HepG2 (cell line): Measurements from ENCODE around the gene PLD4. TPM values are rescaled to one million over a fixed set of nuclear protein-coding genes. Genes with fewer than 3 reads are reported as not detected.

Source experiments
- ATAC-seq: fragments of 200-7000 bp; cut with Tn5 transposase; 3 replicates; pipeline ENCODE4 v1.9.1; 2020; ENCODE audit warnings: mild to moderate bottlenecking, moderate library complexity
- BruUV-seq: library from RNA; stranded (reverse); fragments of 400-500 nt; replicated peaks from 2 replicates; lab custom pipeline; 2021; lab: Mats Ljungman, UMichigan
- CTCF ChIA-PET: fragments of 300-600 bp; formaldehyde crosslinking; extraction: SDS; loops from one replicate; lab custom pipeline; 2021; ENCODE audit warnings: low total read pairs, inconsistent platforms, low intra/inter-chr PET ratio; lab: Yijun Ruan, JAX
- POLR2A ChIA-PET: fragments of 350-600 bp; sonication (Branson Sonifier 250); formaldehyde crosslinking; loops from one replicate; lab custom pipeline; 2020; ENCODE audit warnings: antibody characterized with exemption, inconsistent platforms; lab: Yijun Ruan, JAX
- DNase-seq: peaks from one replicate; pipeline ENCODE4 v3.0.0-alpha.2; 2015; ENCODE audit warnings: low spot score
- FAIRE-seq: peaks from 3 replicates; lab custom pipeline; 2011; peaks lifted over from hg19 to GRCh38; lab: Jason Lieb, UNC
- H2AFZ ChIP-seq: one replicate; pipeline ENCODE4 v1.6.1; 2011; ENCODE audit warnings: low read length, inconsistent platforms
- H3K27ac ChIP-seq: fragments of 300-600 bp; 3 replicates; pipeline ENCODE4 v1.8.0; 2011; ENCODE audit warnings: mixed run types, mild to moderate bottlenecking, mixed read lengths, low read length, inconsistent platforms; ENCODE audit not compliant: insufficient read depth; ENCODE audit errors: extremely low read length
- H3K27me3 ChIP-seq, 2 experiments: fragments of 200-600 bp in 1 of 2; 2 replicates in 1 of 2; 3 replicates in 1 of 2; pipeline versions ENCODE4 v1.6.0 to v1.8.0; 2011; ENCODE audit warnings: low read length in 2 of 2, mild to moderate bottlenecking in 2 of 2, moderate library complexity in 2 of 2, inconsistent platforms in 1 of 2; ENCODE audit not compliant: insufficient read depth in 2 of 2, control insufficient read depth in 1 of 2
- H3K36me3 ChIP-seq, 2 experiments: fragments of 200-600 bp in 1 of 2; replicated peaks in 1 of 2; 2 replicates in 1 of 2; 3 replicates in 1 of 2; pipeline versions ENCODE4 v1.5.1 to v1.8.0; 2011; ENCODE audit warnings: low read length in 2 of 2, inconsistent platforms in 1 of 2; ENCODE audit not compliant: insufficient read depth in 2 of 2, control insufficient read depth in 1 of 2
- H3K4me1 ChIP-seq: 2 replicates; pipeline ENCODE4 v1.5.1; 2012; ENCODE audit warnings: low read length, inconsistent platforms; ENCODE audit not compliant: insufficient read depth
- H3K4me2 ChIP-seq: 2 replicates; pipeline ENCODE4 v1.6.0; 2011; ENCODE audit warnings: low read depth, low read length, inconsistent platforms
- H3K4me3 ChIP-seq, 3 experiments: fragments of 200-600 bp in 1 of 3; sonication (generic), shearing (Covaris generic) in 1 of 3; replicated peaks in 1 of 3; 2 replicates each; pipeline ENCODE4 v1.5.1; 2011 to 2016; ENCODE audit warnings: low read length in 3 of 3, inconsistent platforms in 2 of 3, low read depth in 2 of 3, mild to moderate bottlenecking in 2 of 3, control low read depth in 1 of 3, mixed read lengths in 1 of 3; ENCODE audit not compliant: insufficient read depth in 1 of 3
- H3K79me2 ChIP-seq: one replicate; pipeline ENCODE4 v1.6.1; 2011; ENCODE audit warnings: low read length, inconsistent platforms; ENCODE audit not compliant: insufficient read depth
- H3K9ac ChIP-seq: 2 replicates; pipeline ENCODE4 v1.6.0; 2011; ENCODE audit warnings: mild to moderate bottlenecking, low read depth, low read length, inconsistent platforms; ENCODE audit not compliant: insufficient read depth
- H3K9me3 ChIP-seq: 2 replicates; pipeline ENCODE4 v1.5.1; 2012; ENCODE audit warnings: mild to moderate bottlenecking, low read length
- H4K20me1 ChIP-seq: 2 replicates; pipeline ENCODE4 v1.6.0; 2011; ENCODE audit warnings: inconsistent platforms, mild to moderate bottlenecking, low read length, moderate library complexity; ENCODE audit not compliant: insufficient read depth
- HNRNPL ChIP-seq: fragments of 200-400 bp; formaldehyde crosslinking; IDR thresholded peaks from 2 replicates; pipeline ENCODE4 v1.6.1; 2017; ENCODE audit warnings: mild to moderate bottlenecking, low read depth, low read length
- TAF1 ChIP-seq: sonication (generic); formaldehyde crosslinking; IDR thresholded peaks from 2 replicates; pipeline ENCODE4 v1.4.0; 2020; ENCODE audit warnings: missing genetic modification reagents
- TBX2 ChIP-seq: sonication (generic); formaldehyde crosslinking; IDR thresholded peaks from 2 replicates; pipeline ENCODE4 v1.5.0; 2020; ENCODE audit warnings: missing genetic modification reagents, mild to moderate bottlenecking, borderline replicate concordance
- THAP9 ChIP-seq: sonication (generic); formaldehyde crosslinking; IDR thresholded peaks from 2 replicates; pipeline ENCODE4; 2020; ENCODE audit warnings: missing genetic modification reagents, mild to moderate bottlenecking, borderline replicate concordance
- ZFX ChIP-seq: sonication (generic); formaldehyde crosslinking; IDR thresholded peaks from 2 replicates; pipeline ENCODE4 v1.4.0; 2020; ENCODE audit warnings: mild to moderate bottlenecking, low read depth, missing genetic modification reagents, moderate library complexity
- ZNF609 ChIP-seq: sonication (generic); formaldehyde crosslinking; IDR thresholded peaks from 2 replicates; pipeline ENCODE4 v1.4.0; 2020; ENCODE audit warnings: mild to moderate bottlenecking, missing genetic modification reagents, borderline replicate concordance
- WGBS: methylation state at CpG from one replicate; pipeline ENCODE4 v1.1.6; 2017; ENCODE audit warnings: low lambda C conversion rate; 5-methylcytosine and 5-hydroxymethylcytosine counted together
- in situ Hi-C: cut with HindIII; loops from 2 replicates; pipeline ENCODE4 v1.10.0; 2017; ENCODE audit warnings: low pct_unique_long_range_greater_than_20kb; ENCODE audit not compliant: extremely low pct_ligation_motif_present
- intact Hi-C: fragments of 100-400 bp; cut with micrococcal nuclease; formaldehyde crosslinking; loops from one replicate; pipeline ENCODE4 v1.10.0; 2022; ENCODE audit not compliant: unreplicated experiment
- polyA plus RNA-seq, 8 experiments: library from polyadenylated mRNA; depleted of rRNA in 3 of 8; stranded (reverse) in 7 of 8; unstranded in 1 of 8; fragments of >200 nt; fragmentation: Illumina TruSeq in 4 of 8; extraction: Trizol in 4 of 8; gene quantifications; 2 replicates each; pipeline versions ENCODE4 v1.2.1 to v1.2.3, GENCODE V29; 2011 to 2016; ENCODE audit warnings: low read depth in 4 of 8, missing spikeins in 1 of 8, mixed read lengths in 1 of 8; ENCODE audit not compliant: insufficient read depth in 1 of 8
- total RNA-seq, 5 experiments: library from RNA; depleted of rRNA; stranded (reverse); fragments of >200 nt; fragmentation: Illumina TruSeq; extraction: Trizol; gene quantifications; 2 replicates each; pipeline ENCODE4 v1.2.3, GENCODE V29; 2016; ENCODE audit warnings: low read depth in 1 of 5

The PLD4 gene
- total and polyA plus RNA-seq, 2 of the 13 experiments (the other 11 are each of a cell fraction or from before 2014, with no cell fraction given) = not detected

- Histone ChIP-seq H4K20me1 (no peaks in the 10 kb centered on the region), H3K36me3 (no peaks in the 10 kb centered on the region), H3K79me2 (no peaks in the 10 kb centered on the region), H2AFZ (no peak overlapping the region), H3K4me2 (peak overlapping the region; percentile 94), H3K27me3 (peaks cover 16 to 82% of the 10 kb centered on the region in 2 experiments), H3K4me3 (peak overlapping the region; percentile 56 to 74 (median 60)), H3K9me3 (no peaks in the 10 kb centered on the region), H3K27ac (no peak overlapping the region), H3K9ac (peak overlapping the region; percentile 26; the same call in 1 of the 2 replicates), H3K4me1 (peaks cover 51% of the 10 kb centered on the region)
- ChIA-PET POLR2A (no interaction called here), CTCF (interaction anchor here (1.4 to 6.7 kb wide), 2 partner anchors 68 to 110 kb away, joined by 4 to 146 read pairs; no protein-coding TSS in a partner anchor)
- TF ChIP-seq ZNF609 (CRISPR knock-in tag) = no peak
- 0 out of 2 replicates have a peak, but pooled peaks have one; percentile 14 for TF ChIP-seq TBX2 (CRISPR knock-in tag)
- 0 out of 2 replicates have a peak, but pooled peaks have one; percentile 21 for TF ChIP-seq ZFX (CRISPR knock-in tag)
- no peak for TF ChIP-seq TAF1 (CRISPR knock-in tag)
- 0 out of 2 replicates have a peak, but pooled peaks have one; percentile 13 for TF ChIP-seq HNRNPL
- 0 out of 2 replicates have a peak, but pooled peaks have one; percentile 30 for TF ChIP-seq THAP9 (CRISPR knock-in tag)
- peak; percentile 4; the same call in 2 of the 3 replicates for ATAC-seq
- FAIRE-seq = no peak
- DNase-seq = no peak
- intact Hi-C loops (loop anchor here (5.0 kb wide), 1 partner anchor 45 kb away; the partner anchor contains the start of gene CDCA4), in situ Hi-C loops (no loop called here)
- no TSS peak for BruUV-seq
- no CpG with 5 or more reads among the region's 11 CpGs for WGBS
These were observed 52.5 kb downstream of the PLD4 start for GRCh38 chr14:104977008-104977680.
